Aorta (tissue), 5 donors: ENCODE measurements around the gene HABP4. TPM values are rescaled to one million over a fixed set of nuclear protein-coding genes. Genes with fewer than 3 reads are reported as not detected.
A peak's percentile ranks its signal among the peaks of the same experiment; 100 is the strongest.

Experiments
- ATAC-seq: fragments of 200-7000 bp; cut with Tn5 transposase; one replicate; pipeline ENCODE4 v1.9.1; 2022; ENCODE audit warnings: moderate library complexity; ENCODE audit not compliant: low FRiP score
- DNase-seq, 2 donors: peaks; one replicate each; pipeline ENCODE4 v3.0.0-alpha.2; 2020
- H3K27ac ChIP-seq, 2 donors: one replicate each; pipeline ENCODE4 v1.5.1; 2013; ENCODE audit warnings: low read length in 2 of 2, mild to moderate bottlenecking in 2 of 2, moderate library complexity in 2 of 2, control low read depth in 1 of 2, inconsistent platforms in 1 of 2, low read depth in 1 of 2
- H3K27me3 ChIP-seq, 2 donors: one replicate each; pipeline ENCODE4 v1.6.1; 2013; ENCODE audit warnings: control low read depth in 1 of 2, low read length in 1 of 2, mild to moderate bottlenecking in 1 of 2, moderate library complexity in 1 of 2; ENCODE audit not compliant: insufficient read depth in 2 of 2, control insufficient read depth in 1 of 2
- H3K36me3 ChIP-seq, 2 donors: one replicate each; pipeline ENCODE4 v1.6.1; 2013; ENCODE audit warnings: control low read depth in 1 of 2, low read length in 1 of 2, mild to moderate bottlenecking in 1 of 2; ENCODE audit not compliant: insufficient read depth in 2 of 2, control insufficient read depth in 1 of 2
- H3K4me1 ChIP-seq, 2 donors: one replicate each; pipeline ENCODE4 v1.6.1; 2013; ENCODE audit warnings: low read length in 2 of 2, control low read depth in 1 of 2, mild to moderate bottlenecking in 1 of 2, moderate library complexity in 1 of 2; ENCODE audit not compliant: insufficient read depth in 2 of 2, control insufficient read depth in 1 of 2
- H3K4me3 ChIP-seq, 2 donors: one replicate each; pipeline ENCODE4 v1.5.1; 2013; ENCODE audit warnings: low read length in 2 of 2, control low read depth in 1 of 2, mild to moderate bottlenecking in 1 of 2
- H3K9me3 ChIP-seq: one replicate; pipeline ENCODE4 v1.6.1; 2013; ENCODE audit warnings: mild to moderate bottlenecking, low read length; ENCODE audit not compliant: control insufficient read depth
- WGBS, 2 donors: extraction: QIAGEN DNeasy Blood & Tissue Kit; methylation state at CpG; one replicate each; pipeline ENCODE4 v1.1.7; 2013; 5-methylcytosine and 5-hydroxymethylcytosine counted together
- intact Hi-C, 2 donors: fragments of 100-400 bp; cut with DNase I; formaldehyde crosslinking; loops; one replicate each; pipeline versions ENCODE4 v1.14.2 to v1.15.0; 2022
- polyA plus RNA-seq, 2 donors: library from polyadenylated mRNA; stranded (reverse); fragments of 200-250 nt; gene quantifications; one replicate each; pipeline ENCODE4 v1.2.3, GENCODE V29; 2013
- total RNA-seq, 2 donors: library from RNA; stranded (reverse); fragmentation: NEBNext Ultra II Directional; extraction: Animal tissue kit (Norgen Biotek cat#: 25700); gene quantifications; one replicate each; pipeline ENCODE4 v1.2.1, GENCODE V29; 2021
- donor health status: healthy with polysubstance abuse.
- donor health status: Bipolar disorder and iron deficiency.
- donor health status: DM: no; HTN: no; CAD: no.
- donor health status: DM: no; HTN: no; CAD: no.
- donor health status: DM: yes; HTN: yes; CAD: no.

The HABP4 gene
- total and polyA plus RNA-seq, 4 donors: 29.0 to 66.9 (median 42.8) TPM

DNA sequence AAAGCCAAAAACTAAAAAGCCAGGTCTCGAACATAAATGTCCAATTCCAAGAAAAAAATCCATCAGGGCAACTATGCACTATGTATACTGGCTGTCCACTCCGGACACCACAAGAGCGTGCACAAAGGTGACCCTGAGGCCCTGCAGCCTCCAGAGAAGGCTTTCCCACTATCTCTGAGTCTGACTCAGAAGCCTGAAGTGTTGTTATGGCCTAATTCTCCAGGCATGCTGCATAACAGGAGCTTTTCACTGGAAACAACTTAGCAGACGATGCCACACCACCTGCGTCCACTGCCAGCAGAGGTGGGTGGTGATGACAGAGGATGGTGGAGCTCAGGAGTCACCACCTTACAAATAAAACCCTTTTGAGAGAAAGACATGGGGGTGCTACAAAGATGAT lies 63.7 kb downstream of the HABP4 start:
- Histone ChIP-seq H3K27me3 (no peaks in the 10 kb centered on the region), H3K4me3 (no peak overlapping the region), H3K9me3 (no peaks in the 10 kb centered on the region), H3K27ac (peak overlapping the region; percentile 2 to 55), H3K36me3 (peaks cover 0 to 1% of the 10 kb centered on the region in 2 donors), H3K4me1 (peaks cover 0 to 7% of the 10 kb centered on the region in 2 donors)
- WGBS, 2 donors: 54 to 57% methylated on average over 5 of the region's 5 CpGs
- DNase-seq: no peak
- intact Hi-C loops: loop anchor here in 1 of 2 donors (2.0 kb wide), 1 partner anchor 15 kb away; no protein-coding TSS in a partner anchor
- ATAC-seq: peak; percentile 19

DNA sequence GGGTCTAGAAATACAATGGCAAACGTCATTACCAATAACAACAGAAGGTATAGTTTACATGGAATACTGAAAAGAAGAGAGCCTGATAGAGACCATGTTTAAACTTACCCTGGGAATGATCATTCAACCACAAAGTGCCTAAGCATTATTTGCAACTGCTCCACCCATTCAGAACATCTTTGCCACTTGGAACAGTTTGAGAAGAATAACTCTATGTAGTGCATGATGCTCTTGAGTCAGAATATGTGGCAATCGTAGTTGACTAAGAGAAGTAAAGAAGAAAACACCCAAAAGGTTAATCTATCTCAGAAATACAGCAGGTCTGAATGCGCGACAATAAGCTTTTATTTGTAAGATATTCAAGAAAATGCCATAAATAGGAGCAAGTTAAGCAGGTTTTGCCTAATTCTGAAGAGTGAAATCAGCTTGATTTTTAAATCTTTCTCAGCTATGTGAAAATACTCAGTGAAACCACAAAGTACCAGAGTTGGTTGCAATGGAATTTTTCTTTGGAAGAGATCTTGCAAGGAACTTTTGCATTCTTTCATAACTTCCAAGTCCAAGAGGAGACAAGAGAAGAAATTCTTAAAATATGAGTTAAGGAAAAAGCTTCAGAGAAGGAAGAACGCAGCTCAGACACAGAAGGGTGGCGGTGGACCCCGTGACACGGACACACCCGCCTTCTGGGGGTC lies 64.3 kb downstream of the HABP4 start:
- 14 to 19% methylated on average over 9 of the region's 9 CpGs for WGBS, 2 donors
- H3K4me1 ChIP-seq: peaks cover 0 to 3% of the 10 kb centered on the region in 2 donors
- intact Hi-C loops: no loop called here
- no peaks in the 10 kb centered on the region for H3K27me3 ChIP-seq
- H3K9me3 ChIP-seq: no peaks in the 10 kb centered on the region
- H3K27ac ChIP-seq: peak overlapping the region; percentile 46 to 64
- no peak overlapping the region for H3K4me3 ChIP-seq
- peaks cover 0 to 1% of the 10 kb centered on the region in 2 donors for H3K36me3 ChIP-seq
- ATAC-seq (peak; percentile 59), DNase-seq (no peak)

DNA sequence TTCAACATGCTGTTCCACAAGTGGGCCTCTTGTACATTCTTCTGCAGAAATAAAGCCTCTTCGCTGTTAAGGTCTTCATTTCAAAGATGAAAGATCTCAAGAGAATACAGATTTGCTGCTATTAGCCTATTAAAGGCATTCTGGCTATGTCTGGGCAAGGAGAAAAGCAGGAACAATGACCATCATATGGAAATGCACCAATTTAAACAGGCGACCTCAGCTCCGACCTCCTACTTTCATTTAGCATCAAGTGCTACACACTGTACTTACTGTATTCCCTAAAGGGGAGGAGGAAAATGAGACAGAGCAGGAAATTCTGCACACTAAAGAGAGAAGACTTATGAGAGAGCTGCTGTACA lies 64.8 kb downstream of the HABP4 start:
- Histone ChIP-seq H3K27me3 (no peaks in the 10 kb centered on the region), H3K4me3 (no peak overlapping the region), H3K9me3 (no peaks in the 10 kb centered on the region), H3K36me3 (peaks cover 0 to 1% of the 10 kb centered on the region in 2 donors), H3K27ac (peak overlapping the region; percentile 46 to 64), H3K4me1 (no peaks in the 10 kb centered on the region)
- DNase-seq: no peak
- 18 to 20% methylated on average over 3 of the region's 3 CpGs for WGBS, 2 donors
- ATAC-seq: no peak
- intact Hi-C loops: no loop called here

DNA sequence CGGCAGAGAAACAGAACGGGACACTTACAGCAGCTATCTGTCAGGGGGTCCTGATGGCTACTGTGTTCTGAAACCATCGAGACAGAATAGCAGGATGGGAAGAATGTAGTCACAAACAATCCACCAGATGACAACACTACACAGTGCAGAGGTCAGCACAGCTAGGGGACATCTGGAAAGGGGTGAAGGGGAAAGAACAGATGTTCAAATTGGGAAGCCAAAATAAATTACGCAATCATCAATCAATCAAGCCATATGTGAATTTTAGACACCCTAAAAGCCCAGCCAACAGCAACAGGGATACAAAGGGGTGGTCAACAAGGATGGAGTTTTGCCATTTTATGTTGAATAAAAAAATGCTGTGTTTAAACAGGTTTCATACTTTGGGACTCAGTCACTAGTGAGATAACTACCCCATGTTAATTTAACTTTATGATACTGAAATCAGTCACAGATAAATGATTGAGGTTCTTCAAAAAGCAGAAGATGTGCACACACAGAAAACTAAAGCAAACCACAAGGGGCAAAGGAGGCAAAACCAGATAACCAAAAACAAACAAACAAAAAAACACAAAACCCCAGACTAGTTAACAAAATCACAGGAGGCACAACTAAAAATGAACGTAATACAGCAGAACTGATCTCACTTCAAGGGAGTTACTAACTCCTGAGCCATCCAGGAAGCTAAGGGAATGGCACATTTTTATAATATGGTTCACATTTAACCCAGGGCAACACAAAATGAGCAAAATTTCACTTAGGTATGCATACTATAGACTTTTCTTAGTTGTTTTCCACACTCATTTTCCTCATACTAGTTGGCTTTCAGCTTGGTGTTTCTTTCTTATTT lies 65.9 kb downstream of the HABP4 start:
- peaks cover 0 to 1% of the 10 kb centered on the region in 2 donors for H3K36me3 ChIP-seq
- ATAC-seq (no peak), DNase-seq (no peak)
- intact Hi-C loops: no loop called here
- peak overlapping the region; percentile 46 to 91 for H3K27ac ChIP-seq
- H3K9me3 ChIP-seq: no peaks in the 10 kb centered on the region
- H3K4me3 ChIP-seq: no peak overlapping the region
- no peaks in the 10 kb centered on the region for H3K4me1 ChIP-seq
- no peaks in the 10 kb centered on the region for H3K27me3 ChIP-seq
- 26 to 27% methylated on average over 5 of the region's 5 CpGs for WGBS, 2 donors

DNA sequence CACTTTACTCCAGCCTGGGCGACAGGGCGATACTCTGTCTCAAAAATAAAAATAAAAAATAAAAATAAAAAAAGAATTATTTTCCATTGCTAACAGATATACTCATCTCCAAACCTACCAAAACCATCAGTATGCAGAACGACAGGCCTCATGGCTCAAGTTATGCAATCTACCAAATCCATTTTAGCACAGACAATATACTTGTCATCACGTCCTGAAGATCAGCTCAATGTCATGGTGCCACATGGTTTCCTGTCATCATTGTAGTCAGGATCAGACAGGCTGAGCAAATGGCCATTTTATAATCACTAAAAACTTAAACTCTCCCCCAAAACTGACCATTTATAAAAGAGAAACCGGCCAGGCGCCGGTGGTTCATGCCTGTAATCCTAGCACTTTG lies 69.1 kb downstream of the HABP4 start:
- ATAC-seq: no peak
- Histone ChIP-seq H3K27ac (no peak overlapping the region), H3K27me3 (no peaks in the 10 kb centered on the region), H3K4me1 (peaks cover 0 to 2% of the 10 kb centered on the region in 2 donors), H3K36me3 (no peaks in the 10 kb centered on the region), H3K9me3 (no peaks in the 10 kb centered on the region), H3K4me3 (no peak overlapping the region)
- DNase-seq: no peak
- intact Hi-C loops: no loop called here
- 95% methylated on average over 7 of the region's 7 CpGs for WGBS, 2 donors

DNA sequence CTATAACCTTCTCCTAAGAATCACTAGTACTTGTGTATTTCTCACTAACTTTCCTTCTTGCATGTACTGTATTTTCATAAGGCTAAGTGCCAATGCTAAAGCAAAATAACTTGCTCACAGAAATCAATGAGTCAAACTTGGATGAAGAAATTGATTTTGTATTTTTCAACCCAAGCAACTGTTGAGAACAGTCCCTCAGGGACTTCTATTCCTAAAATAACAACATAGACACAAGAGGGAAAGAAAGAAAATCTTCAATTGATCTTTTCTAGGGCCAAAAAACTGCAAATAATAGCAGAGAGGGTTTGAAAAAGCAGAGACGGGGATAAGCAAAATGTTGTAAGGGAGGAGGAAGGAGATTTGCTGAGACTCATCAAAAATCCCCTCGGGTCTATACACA lies 69.8 kb downstream of the HABP4 start:
- H3K36me3 ChIP-seq: no peaks in the 10 kb centered on the region
- DNase-seq (no peak), ATAC-seq (no peak)
- intact Hi-C loops: loop anchor here (5.0 kb wide), 1 partner anchor 38 kb away; no protein-coding TSS in a partner anchor
- no peaks in the 10 kb centered on the region for H3K27me3 ChIP-seq
- WGBS, 2 donors: 6 to 13% methylated on average over 2 of the region's 2 CpGs
- H3K9me3 ChIP-seq: no peaks in the 10 kb centered on the region
- H3K4me1 ChIP-seq: peaks cover 0 to 2% of the 10 kb centered on the region in 2 donors
- no peak overlapping the region for H3K4me3 ChIP-seq
- no peak overlapping the region for H3K27ac ChIP-seq

DNA sequence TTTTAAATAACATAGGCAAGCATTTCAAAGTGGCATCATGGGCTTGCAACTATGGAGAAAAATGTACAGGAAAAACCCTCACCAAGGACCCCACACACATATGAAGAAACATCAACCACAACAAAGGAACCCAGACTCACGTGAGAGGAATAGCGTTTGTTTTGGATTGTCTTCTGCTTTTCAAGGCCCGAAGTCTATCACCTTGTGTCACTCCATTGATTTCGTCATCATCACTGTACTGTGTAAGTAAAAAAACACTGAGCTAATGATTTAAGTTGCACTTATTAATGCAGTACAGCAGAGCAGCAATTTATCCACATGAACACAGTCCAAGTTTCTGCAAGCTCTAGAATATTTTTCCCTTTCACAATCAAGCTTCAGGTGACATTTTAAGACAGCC lies 72.4 kb downstream of the HABP4 start:
- no peaks in the 10 kb centered on the region for H3K36me3 ChIP-seq
- intact Hi-C loops: loop anchor here (5.0 kb wide), 1 partner anchor 35 kb away; no protein-coding TSS in a partner anchor
- peak overlapping the region; percentile 77 to 84 for H3K27ac ChIP-seq
- ATAC-seq (no peak), DNase-seq (no peak)
- peaks cover 0 to 2% of the 10 kb centered on the region in 2 donors for H3K4me1 ChIP-seq
- peak overlapping the region in 1 of 2 donors; percentile 86 for H3K4me3 ChIP-seq
- 25 to 38% methylated on average over 4 of the region's 4 CpGs for WGBS, 2 donors
- no peaks in the 10 kb centered on the region for H3K9me3 ChIP-seq
- H3K27me3 ChIP-seq: no peaks in the 10 kb centered on the region

DNA sequence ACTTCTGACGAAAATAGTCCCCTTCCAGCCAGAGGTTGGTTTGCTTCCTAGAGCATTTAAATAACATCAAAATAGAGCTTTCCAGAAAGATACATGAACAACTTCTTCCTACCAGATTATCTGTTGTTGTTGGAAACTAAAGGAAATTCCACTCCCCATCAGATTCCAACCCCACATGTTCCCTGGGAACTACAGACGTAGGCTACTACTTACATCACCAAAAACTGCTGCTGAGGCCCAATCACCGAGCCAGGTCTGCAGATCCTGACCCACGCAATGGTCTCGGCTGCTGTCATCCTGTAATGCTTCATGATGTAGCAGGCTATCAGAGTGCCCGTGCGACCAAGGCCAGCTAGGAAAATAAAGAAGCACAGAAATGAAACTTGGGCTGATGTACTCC lies 73.4 kb downstream of the HABP4 start:
- H3K4me3 ChIP-seq: no peak overlapping the region
- peak overlapping the region; percentile 77 to 99 for H3K27ac ChIP-seq
- WGBS, 2 donors: 9 to 11% methylated on average over 7 of the region's 7 CpGs
- H3K4me1 ChIP-seq: peaks cover 0 to 2% of the 10 kb centered on the region in 2 donors
- no peaks in the 10 kb centered on the region for H3K27me3 ChIP-seq
- DNase-seq: peak; percentile 82 to 88
- no peaks in the 10 kb centered on the region for H3K36me3 ChIP-seq
- intact Hi-C loops: loop anchor here (5.0 kb wide), 1 partner anchor 34 kb away; no protein-coding TSS in a partner anchor
- H3K9me3 ChIP-seq: no peaks in the 10 kb centered on the region
- peak; percentile 93 for ATAC-seq
